ENCODE measurements around the gene PFDN2.

The PFDN2 gene

DNA sequence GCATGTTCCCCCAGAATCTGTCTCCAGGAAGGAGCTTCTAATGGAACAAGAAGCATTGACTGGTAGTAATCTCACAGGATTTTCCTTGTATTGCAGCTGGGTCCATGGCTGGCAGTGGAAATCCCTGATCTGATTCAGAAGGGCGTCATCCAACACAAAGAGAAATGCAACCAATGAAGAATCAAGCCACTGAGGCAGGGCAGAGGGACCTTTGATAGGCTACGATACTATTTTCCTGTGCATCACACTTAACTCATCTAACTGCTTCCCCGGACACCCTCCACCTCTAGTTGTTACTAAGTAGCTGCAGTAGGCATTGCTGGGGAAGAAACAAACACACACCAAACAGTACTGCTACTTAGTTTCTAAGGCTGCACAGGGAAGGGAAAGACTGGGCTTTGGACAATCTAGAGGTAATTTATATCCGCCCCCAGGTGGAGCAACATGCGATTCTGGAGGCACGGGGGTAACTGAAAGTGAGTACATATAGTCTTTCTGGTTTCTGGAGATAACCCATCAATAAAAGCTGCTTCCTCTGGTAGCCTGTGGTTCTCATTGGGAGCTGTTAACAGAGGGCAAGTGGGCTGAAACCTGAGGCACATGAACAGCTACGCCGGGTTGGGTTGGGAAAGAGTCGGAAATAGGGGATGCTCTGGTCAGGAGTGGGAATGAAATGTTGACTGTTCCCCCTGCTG lies 40.6 kb upstream of the PFDN2 start:
- Histone ChIP-seq H3K36me3 (replicated peaks in 1 of 2; ENCODE audit: control insufficient read depth in 2 of 2, insufficient read depth in 2 of 2, low read length in 2 of 2) (peaks cover 27 to 55% of the 10 kb centered on the region in 2 donors), H4K91ac (ENCODE audit: low read depth, low read length, poor library complexity) (no peak overlapping the region), H2BK15ac (ENCODE audit: low read length) (no peak overlapping the region), H2AFZ (ENCODE audit: low read length) (peak overlapping the region; percentile 97), H2BK12ac (ENCODE audit: low read length) (no peak overlapping the region), H3K9ac (ENCODE audit: low read depth, low read length, poor library complexity) (no peak overlapping the region), H3K9me3 (replicated peaks in 1 of 2; ENCODE audit: control insufficient read depth in 2 of 2, insufficient read depth in 1 of 2, low read depth in 1 of 2, low read length in 2 of 2) (no peaks in the 10 kb centered on the region), H3K27ac (replicated peaks; ENCODE audit: low read length) (peak overlapping the region; percentile 54), H3K27me3 (ENCODE audit: control insufficient read depth in 3 of 3, insufficient read depth in 3 of 3, low read depth in 1 of 3, low read length in 3 of 3) (no peaks in the 10 kb centered on the region), H3K79me1 (ENCODE audit: low read depth, low read length) (peaks cover 5% of the 10 kb centered on the region), H3K18ac (ENCODE audit: low read length) (no peak overlapping the region), H2BK5ac (ENCODE audit: low read length) (no peak overlapping the region), H3K4me2 (ENCODE audit: insufficient read depth, low read length, poor library complexity, severe bottlenecking) (peak overlapping the region; percentile 40), H3K4me1 (ENCODE audit: control insufficient read depth in 2 of 2, insufficient read depth in 1 of 2, low read depth in 1 of 2, low read length in 2 of 2) (peaks cover 5 to 9% of the 10 kb centered on the region in 2 donors), H3K4ac (ENCODE audit: low read length) (no peak overlapping the region), H2AK5ac (ENCODE audit: low read depth, low read length) (no peak overlapping the region), H2BK120ac (ENCODE audit: low read depth, low read length) (no peak overlapping the region), H3K23ac (ENCODE audit: low read depth, low read length, poor library complexity) (no peak overlapping the region), H3K4me3 (ENCODE audit: low read length in 2 of 2) (peak overlapping the region in 1 of 2 donors; percentile 65), H4K8ac (ENCODE audit: low read depth, low read length) (no peak overlapping the region), H3K14ac (ENCODE audit: low read length) (no peak overlapping the region)
- no peak for DNase-seq (ENCODE audit: low spot score)
- WGBS, 2 donors (ENCODE audit: extremely low coverage in 2 of 2, insufficient read length in 2 of 2, insufficient replicate concordance in 1 of 2), result no CpG with 5 or more reads among the region's 9 CpGs

DNA sequence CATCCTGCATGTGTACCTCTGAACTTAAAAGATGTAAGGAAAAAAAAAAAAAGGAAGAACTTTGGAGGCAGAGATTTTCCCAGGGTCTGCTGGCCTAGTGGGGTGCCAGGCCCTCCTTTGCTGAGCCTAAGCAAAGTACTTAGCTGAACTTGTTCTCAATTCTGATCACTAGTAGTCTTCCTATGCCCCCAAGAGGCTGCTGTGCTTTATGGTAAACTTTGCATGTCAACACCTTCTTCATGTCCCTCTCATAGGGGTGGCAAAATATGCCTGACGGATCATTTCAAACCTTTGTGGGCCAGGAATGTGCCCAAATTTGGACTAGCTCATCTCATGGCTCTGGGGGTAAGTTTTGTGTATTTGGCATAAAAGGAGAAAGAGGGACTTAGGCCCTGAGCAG lies 40.0 kb upstream of the PFDN2 start:
- H3K4me1 ChIP-seq (ENCODE audit: control insufficient read depth in 2 of 2, insufficient read depth in 1 of 2, low read depth in 1 of 2, low read length in 2 of 2), result peaks cover 5 to 9% of the 10 kb centered on the region in 2 donors
- H2BK12ac ChIP-seq (ENCODE audit: low read length), result no peak overlapping the region
- no peak overlapping the region for H2BK120ac ChIP-seq (ENCODE audit: low read depth, low read length)
- H4K91ac ChIP-seq (ENCODE audit: low read depth, low read length, poor library complexity), result no peak overlapping the region
- no peak overlapping the region for H2AFZ ChIP-seq (ENCODE audit: low read length)
- H3K18ac ChIP-seq (ENCODE audit: low read length), result no peak overlapping the region
- H3K14ac ChIP-seq (ENCODE audit: low read length), result no peak overlapping the region
- no peaks in the 10 kb centered on the region for H3K9me3 ChIP-seq (replicated peaks in 1 of 2; ENCODE audit: control insufficient read depth in 2 of 2, insufficient read depth in 1 of 2, low read depth in 1 of 2, low read length in 2 of 2)
- H3K79me1 ChIP-seq (ENCODE audit: low read depth, low read length), result peaks cover 5% of the 10 kb centered on the region
- H3K27ac ChIP-seq (replicated peaks; ENCODE audit: low read length), result no peak overlapping the region
- DNase-seq (ENCODE audit: low spot score), result no peak
- H3K36me3 ChIP-seq (replicated peaks in 1 of 2; ENCODE audit: control insufficient read depth in 2 of 2, insufficient read depth in 2 of 2, low read length in 2 of 2), result peaks cover 24 to 49% of the 10 kb centered on the region in 2 donors
- H4K8ac ChIP-seq (ENCODE audit: low read depth, low read length), result no peak overlapping the region
- H3K4ac ChIP-seq (ENCODE audit: low read length), result no peak overlapping the region
- no peaks in the 10 kb centered on the region for H3K27me3 ChIP-seq (ENCODE audit: control insufficient read depth in 3 of 3, insufficient read depth in 3 of 3, low read depth in 1 of 3, low read length in 3 of 3)
- no peak overlapping the region for H3K4me2 ChIP-seq (ENCODE audit: insufficient read depth, low read length, poor library complexity, severe bottlenecking)
- no peak overlapping the region for H2BK15ac ChIP-seq (ENCODE audit: low read length)
- H3K23ac ChIP-seq (ENCODE audit: low read depth, low read length, poor library complexity), result no peak overlapping the region
- H2BK5ac ChIP-seq (ENCODE audit: low read length), result no peak overlapping the region
- no peak overlapping the region for H2AK5ac ChIP-seq (ENCODE audit: low read depth, low read length)
- no CpG with 5 or more reads among the region's 1 CpG for WGBS, 2 donors (ENCODE audit: extremely low coverage in 2 of 2, insufficient read length in 2 of 2, insufficient replicate concordance in 1 of 2)
- no peak overlapping the region for H3K4me3 ChIP-seq (ENCODE audit: low read length in 2 of 2)
- H3K9ac ChIP-seq (ENCODE audit: low read depth, low read length, poor library complexity), result no peak overlapping the region

DNA sequence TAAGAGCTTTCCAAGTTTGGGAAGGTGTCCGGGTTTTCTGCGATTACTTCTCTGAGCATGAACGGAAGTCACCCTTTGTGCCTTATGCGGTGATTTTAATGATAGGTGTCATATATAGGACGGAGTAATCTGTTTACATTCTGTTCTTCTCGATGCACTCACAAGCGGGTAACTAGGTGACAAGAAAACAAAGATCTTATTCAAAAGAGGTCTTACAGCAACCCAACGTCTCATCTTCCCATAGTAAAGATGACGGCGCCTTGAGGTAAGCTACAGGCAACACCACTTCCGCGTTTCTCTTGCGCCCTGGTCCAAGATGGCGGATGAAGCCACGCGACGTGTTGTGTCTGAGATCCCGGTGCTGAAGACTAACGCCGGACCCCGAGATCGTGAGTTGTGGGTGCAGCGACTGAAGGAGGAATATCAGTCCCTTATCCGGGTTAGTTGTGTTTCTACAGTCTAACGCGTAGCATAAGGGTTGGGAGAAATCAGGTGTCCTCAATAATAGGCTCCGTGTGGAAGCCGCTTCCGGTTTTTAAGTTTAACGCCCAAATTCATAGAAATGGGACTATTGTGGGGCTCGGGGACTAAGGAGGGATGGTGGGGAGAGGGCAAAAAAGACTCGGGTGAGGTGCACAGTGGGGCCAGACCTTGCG lies 36.0 kb upstream of the PFDN2 start, which contains the start of gene UFC1:
UFC1 (plus strand) TSS at position 297 of the 656 bp plus-strand sequence; CDS start at position 317, 20 bp downstream.
- H3K36me3 ChIP-seq (replicated peaks in 1 of 2; ENCODE audit: control insufficient read depth in 2 of 2, insufficient read depth in 2 of 2, low read length in 2 of 2), result peaks cover 8 to 22% of the 10 kb centered on the region in 2 donors
- peaks cover under 1 to 2% of the 10 kb centered on the region in 2 donors for H3K4me1 ChIP-seq (ENCODE audit: control insufficient read depth in 2 of 2, insufficient read depth in 1 of 2, low read depth in 1 of 2, low read length in 2 of 2)
- DNase-seq (ENCODE audit: low spot score), result peak; percentile 73
- no peak within 1 kb of the TSS for H3K23ac ChIP-seq (ENCODE audit: low read depth, low read length, poor library complexity)
- no peaks in the 10 kb centered on the region for H3K27me3 ChIP-seq (ENCODE audit: control insufficient read depth in 3 of 3, insufficient read depth in 3 of 3, low read depth in 1 of 3, low read length in 3 of 3)
- WGBS, 2 donors (ENCODE audit: extremely low coverage in 2 of 2, insufficient read length in 2 of 2, insufficient replicate concordance in 1 of 2), result no CpG with 5 or more reads among the region's 33 CpGs
- H3K18ac ChIP-seq (ENCODE audit: low read length), result peak within 1 kb of the TSS; percentile 92
- peak within 1 kb of the TSS; percentile 70 for H3K4me2 ChIP-seq (ENCODE audit: insufficient read depth, low read length, poor library complexity, severe bottlenecking)
- peak within 1 kb of the TSS; percentile 86 for H2AFZ ChIP-seq (ENCODE audit: low read length)
- peak within 1 kb of the TSS; percentile 33 for H4K91ac ChIP-seq (ENCODE audit: low read depth, low read length, poor library complexity)
- H2BK120ac ChIP-seq (ENCODE audit: low read depth, low read length), result no peak within 1 kb of the TSS
- H3K14ac ChIP-seq (ENCODE audit: low read length), result no peak within 1 kb of the TSS
- H3K9me3 ChIP-seq (replicated peaks in 1 of 2; ENCODE audit: control insufficient read depth in 2 of 2, insufficient read depth in 1 of 2, low read depth in 1 of 2, low read length in 2 of 2), result no peaks in the 10 kb centered on the region
- peak within 1 kb of the TSS; percentile 8 for H2BK5ac ChIP-seq (ENCODE audit: low read length)
- no peak within 1 kb of the TSS for H2BK12ac ChIP-seq (ENCODE audit: low read length)
- no peak within 1 kb of the TSS for H4K8ac ChIP-seq (ENCODE audit: low read depth, low read length)
- no peaks in the 10 kb centered on the region for H3K79me1 ChIP-seq (ENCODE audit: low read depth, low read length)
- H2AK5ac ChIP-seq (ENCODE audit: low read depth, low read length), result no peak within 1 kb of the TSS
- H3K4me3 ChIP-seq (ENCODE audit: low read length in 2 of 2), result peak within 1 kb of the TSS; percentile 59 to 89
- peak within 1 kb of the TSS; percentile 80 for H3K9ac ChIP-seq (ENCODE audit: low read depth, low read length, poor library complexity)
- H3K27ac ChIP-seq (replicated peaks; ENCODE audit: low read length), result peak within 1 kb of the TSS; percentile 84
- no peak within 1 kb of the TSS for H2BK15ac ChIP-seq (ENCODE audit: low read length)
- H3K4ac ChIP-seq (ENCODE audit: low read length), result no peak within 1 kb of the TSS

DNA sequence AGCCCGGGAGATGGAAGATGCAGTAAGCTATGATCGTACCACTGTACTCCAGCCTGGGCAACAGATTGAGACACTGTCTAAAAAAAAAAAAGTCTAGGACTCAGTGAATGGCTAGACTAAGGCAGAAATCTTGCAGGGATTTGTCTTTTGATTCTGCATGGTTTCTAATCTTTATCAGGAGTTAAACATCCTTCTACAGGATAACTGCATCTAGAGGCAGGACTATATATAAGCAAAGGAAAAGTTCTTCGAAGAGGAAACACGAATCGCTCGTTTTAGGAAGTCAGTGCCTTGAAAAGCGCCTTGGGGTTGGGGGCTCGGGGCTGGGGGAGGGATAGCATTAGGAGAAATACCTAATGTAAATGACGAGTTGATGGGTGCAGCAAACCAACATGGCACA lies 35.3 kb upstream of the PFDN2 start:
- no peak overlapping the region for H3K14ac ChIP-seq (ENCODE audit: low read length)
- no peak overlapping the region for H3K18ac ChIP-seq (ENCODE audit: low read length)
- H4K8ac ChIP-seq (ENCODE audit: low read depth, low read length), result no peak overlapping the region
- no peaks in the 10 kb centered on the region for H3K79me1 ChIP-seq (ENCODE audit: low read depth, low read length)
- no peaks in the 10 kb centered on the region for H3K4me1 ChIP-seq (ENCODE audit: control insufficient read depth in 2 of 2, insufficient read depth in 1 of 2, low read depth in 1 of 2, low read length in 2 of 2)
- no peak overlapping the region for H4K91ac ChIP-seq (ENCODE audit: low read depth, low read length, poor library complexity)
- H3K4me2 ChIP-seq (ENCODE audit: insufficient read depth, low read length, poor library complexity, severe bottlenecking), result no peak overlapping the region
- H3K27me3 ChIP-seq (ENCODE audit: control insufficient read depth in 3 of 3, insufficient read depth in 3 of 3, low read depth in 1 of 3, low read length in 3 of 3), result no peaks in the 10 kb centered on the region
- WGBS, 2 donors (ENCODE audit: extremely low coverage in 2 of 2, insufficient read length in 2 of 2, insufficient replicate concordance in 1 of 2), result no CpG with 5 or more reads among the region's 9 CpGs
- no peak overlapping the region for H2BK120ac ChIP-seq (ENCODE audit: low read depth, low read length)
- no peak overlapping the region for H3K23ac ChIP-seq (ENCODE audit: low read depth, low read length, poor library complexity)
- H3K36me3 ChIP-seq (replicated peaks in 1 of 2; ENCODE audit: control insufficient read depth in 2 of 2, insufficient read depth in 2 of 2, low read length in 2 of 2), result peaks cover 8 to 16% of the 10 kb centered on the region in 2 donors
- H3K9me3 ChIP-seq (replicated peaks in 1 of 2; ENCODE audit: control insufficient read depth in 2 of 2, insufficient read depth in 1 of 2, low read depth in 1 of 2, low read length in 2 of 2), result no peaks in the 10 kb centered on the region
- H2BK5ac ChIP-seq (ENCODE audit: low read length), result no peak overlapping the region
- no peak overlapping the region for H3K4ac ChIP-seq (ENCODE audit: low read length)
- H3K9ac ChIP-seq (ENCODE audit: low read depth, low read length, poor library complexity), result no peak overlapping the region
- peak overlapping the region; percentile 86 for H2AFZ ChIP-seq (ENCODE audit: low read length)
- no peak overlapping the region for H2AK5ac ChIP-seq (ENCODE audit: low read depth, low read length)
- peak overlapping the region in 1 of 2 donors; percentile 59 for H3K4me3 ChIP-seq (ENCODE audit: low read length in 2 of 2)
- no peak overlapping the region for H2BK12ac ChIP-seq (ENCODE audit: low read length)
- DNase-seq (ENCODE audit: low spot score), result no peak
- H3K27ac ChIP-seq (replicated peaks; ENCODE audit: low read length), result no peak overlapping the region
- H2BK15ac ChIP-seq (ENCODE audit: low read length), result no peak overlapping the region

Measured in neuronal stem cell (in vitro differentiated cells).